ENCODE data around the gene MAMLD1.

Gene MAMLD1

DNA sequence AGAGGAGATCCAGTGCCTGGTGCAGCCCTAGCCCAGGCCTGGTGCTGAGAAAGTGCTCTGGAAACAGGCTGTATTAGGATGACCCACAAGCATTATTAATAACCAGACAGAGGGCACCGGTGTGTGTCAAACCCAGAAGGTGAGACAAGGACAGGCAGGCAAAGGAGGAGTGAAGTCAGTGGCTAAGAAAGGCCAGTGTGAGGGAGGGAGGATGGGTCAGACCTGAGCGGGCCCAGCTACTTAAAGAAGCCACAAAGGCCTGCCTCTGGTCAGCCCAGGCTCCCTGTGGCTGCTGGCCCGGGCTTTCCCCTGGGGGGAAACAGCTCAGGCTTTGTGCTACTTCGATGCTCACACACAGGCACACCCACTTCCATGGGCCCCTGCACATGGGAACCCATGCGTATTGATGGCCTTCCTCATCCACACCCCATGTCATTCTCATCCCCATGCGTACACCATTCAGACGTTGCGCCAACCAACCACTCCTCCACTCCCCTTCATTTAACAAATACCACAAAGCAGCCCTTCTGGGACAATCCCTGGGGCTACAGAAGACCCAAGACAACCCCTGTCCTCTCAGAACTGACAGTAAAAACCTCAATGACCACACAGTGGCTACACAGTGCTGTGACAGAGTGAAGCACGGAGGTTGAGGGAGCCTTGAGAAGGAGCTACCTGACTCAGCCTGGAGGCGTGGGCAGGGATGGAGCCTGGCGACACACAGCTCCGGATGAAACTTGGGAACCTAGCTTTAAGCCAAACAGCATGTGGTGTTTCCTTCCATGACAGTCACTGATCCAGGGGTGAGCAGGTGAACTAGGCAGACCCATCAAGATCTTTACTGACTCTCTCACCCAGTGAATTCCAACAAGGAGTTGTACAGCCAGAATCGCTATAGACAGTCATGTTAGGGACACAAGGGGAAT is 180.4 kb downstream of the MAMLD1 start:
- FAIRE-seq, result no peak

DNA sequence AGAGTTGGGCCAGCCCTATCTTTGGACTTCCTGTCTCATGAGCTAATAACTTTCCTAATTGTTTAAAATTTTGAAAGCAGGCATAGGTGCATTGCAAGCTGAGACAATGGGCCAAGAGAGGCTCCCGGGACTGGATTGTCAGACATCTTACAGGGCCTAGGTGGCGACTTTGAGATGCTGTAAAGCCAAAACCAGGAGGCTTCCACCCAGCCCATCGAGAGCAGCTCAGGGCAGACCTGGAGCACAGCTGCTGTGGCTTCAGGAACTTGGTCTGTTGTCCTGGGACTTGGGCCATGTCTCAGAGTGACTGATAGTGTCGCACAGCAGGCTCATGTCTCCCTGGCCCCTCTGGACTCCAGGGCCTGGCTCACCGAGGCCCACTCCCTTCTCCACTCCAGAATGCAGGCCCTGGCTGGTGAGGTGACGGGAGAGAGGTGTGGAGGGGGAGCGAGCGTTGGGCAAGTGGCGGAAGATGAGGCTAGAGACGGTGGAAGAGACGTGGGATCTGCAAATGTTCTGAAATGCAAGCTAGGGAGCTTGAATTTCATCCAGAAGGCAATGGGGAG is 181.2 kb downstream of the MAMLD1 start:
- FAIRE-seq, result no peak

- no peak for FAIRE-seq
Observed at GRCh38 chrX:150544835-150545770, 182.0 kb downstream of the MAMLD1 start.

GRCh38 chrX:150546711-150547153 is 183.6 kb downstream of the MAMLD1 start:
- no peak for FAIRE-seq

DNA sequence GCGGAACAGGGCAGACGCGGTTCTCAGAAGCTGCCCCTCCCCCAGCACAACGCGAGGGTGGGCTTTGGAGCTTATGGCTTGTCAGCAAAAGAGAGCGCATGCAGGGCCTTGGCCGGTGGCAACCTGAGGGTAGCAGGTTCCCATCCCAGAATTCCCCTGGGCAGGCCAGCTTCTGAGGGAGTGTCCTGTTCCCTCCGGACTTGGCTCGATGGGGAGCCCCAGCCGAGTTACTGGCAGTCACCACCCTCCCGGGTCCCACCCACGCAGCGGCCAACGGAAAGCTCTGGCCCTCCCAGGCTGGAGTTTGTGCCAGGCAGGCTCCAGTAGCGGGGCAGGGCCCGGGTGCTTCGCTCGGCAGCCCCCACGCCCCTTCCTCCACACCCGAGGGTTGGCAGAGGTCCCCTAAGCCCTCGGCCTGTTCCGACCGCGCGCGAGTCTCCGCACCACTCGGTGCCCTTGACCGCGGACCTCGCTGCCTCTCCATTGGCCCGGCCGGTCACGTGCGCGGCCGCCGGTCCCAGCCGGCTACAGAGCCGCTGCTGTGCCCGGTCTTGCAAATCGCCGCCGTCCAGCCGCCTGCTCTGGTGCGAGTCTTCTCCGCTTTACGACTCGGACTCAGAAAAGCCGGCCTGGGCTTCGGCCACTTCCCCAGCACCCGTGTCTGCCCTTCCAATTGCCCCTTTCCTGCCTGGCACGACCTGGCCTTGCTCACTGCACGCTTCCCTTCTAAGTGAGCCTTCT is 184.4 kb downstream of the MAMLD1 start:
- FAIRE-seq, result no peak

DNA sequence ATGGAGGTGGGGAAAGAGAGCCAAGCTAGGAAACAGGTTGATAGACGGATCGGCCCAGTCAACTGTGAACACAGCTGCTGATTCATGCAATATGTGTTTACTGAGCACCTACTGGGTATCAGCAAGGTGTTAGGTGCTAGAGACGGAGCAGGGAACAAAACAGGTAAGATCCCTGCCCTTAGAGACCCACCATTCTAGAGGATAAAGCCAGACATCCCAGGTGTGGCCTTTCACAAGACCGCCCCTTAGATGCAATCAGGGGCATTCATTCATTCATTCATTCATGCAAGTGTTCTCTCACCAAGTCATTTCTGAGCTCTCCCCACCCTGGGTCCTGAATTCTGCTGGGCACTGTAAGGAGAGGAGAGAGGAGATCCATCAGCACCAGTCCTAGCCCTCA is 185.1 kb downstream of the MAMLD1 start:
- peak; percentile 70 for FAIRE-seq

DNA sequence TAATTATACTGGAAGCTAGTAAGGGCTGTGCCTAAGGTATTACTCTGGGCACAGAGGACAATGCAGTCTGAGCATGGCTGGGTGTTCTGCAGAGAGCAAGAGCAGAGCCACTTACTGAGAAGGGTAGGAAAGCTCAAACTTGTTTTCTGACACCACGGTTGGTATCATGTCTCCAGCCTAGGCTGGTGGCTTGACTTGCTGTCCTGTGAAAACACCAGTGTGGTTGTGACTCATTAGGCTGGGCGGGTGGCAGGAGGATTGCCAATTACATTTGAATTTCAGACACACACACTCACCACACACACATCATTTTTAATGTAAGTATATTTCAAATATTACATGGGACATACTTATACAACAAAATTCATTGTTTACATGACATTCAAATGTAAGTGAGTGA is 185.6 kb downstream of the MAMLD1 start:
- FAIRE-seq, result no peak

GRCh38 chrX:150551963-150552362 is 188.8 kb downstream of the MAMLD1 start:
- FAIRE-seq, result no peak

DNA sequence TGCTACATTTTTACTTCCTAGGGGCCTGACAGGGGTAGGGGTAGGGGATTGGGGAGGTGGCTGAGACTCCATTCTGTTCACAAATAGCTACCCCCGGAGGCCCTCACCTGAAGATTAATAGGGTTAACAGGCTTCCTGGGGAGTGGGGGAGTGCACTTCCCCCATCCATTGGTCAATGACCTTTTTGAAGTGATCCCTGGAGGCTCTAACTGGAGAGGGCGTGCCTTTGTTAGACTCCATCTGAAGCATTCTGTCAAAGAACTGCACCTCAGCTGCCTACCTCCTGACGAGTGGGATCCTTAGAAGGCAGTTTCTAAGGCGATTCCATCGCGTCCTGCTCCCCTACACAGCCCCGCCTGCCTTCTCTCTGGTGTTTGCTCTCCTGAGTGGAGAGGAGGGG is 195.3 kb downstream of the MAMLD1 start:
- FAIRE-seq, result no peak

Measured in islet of Langerhans (tissue), 1 donor.